Measurements from ENCODE around the gene WDR36. TPM values are rescaled to one million over a fixed set of nuclear protein-coding genes. Genes with fewer than 3 reads are reported as not detected.

Gene WDR36
- polyA plus RNA-seq, 1 experiment: 56.1 TPM

DNA sequence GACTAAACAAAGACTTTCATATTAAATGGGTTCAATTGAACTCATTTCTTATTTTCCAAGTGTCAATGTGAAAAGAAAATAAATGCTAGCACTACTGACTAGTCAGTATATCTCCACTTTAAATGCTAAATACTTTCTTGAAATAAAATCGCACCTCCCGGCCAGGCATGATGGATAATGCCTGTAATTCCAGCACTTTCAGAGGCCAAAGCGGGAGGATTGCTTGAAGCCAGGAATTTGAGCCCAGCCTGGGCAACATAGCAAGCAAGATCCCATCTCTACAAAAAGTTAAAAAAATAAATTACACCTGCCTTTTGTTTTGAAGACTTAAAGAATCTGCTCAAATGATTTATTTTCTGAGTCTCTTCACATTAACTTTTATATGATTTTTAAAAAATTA lies 34.7 kb downstream of the WDR36 start:
- CTCF ChIA-PET: no interaction called here
- DNase-seq (ENCODE audit: low read depth, low spot score): no peak
- H3K4me3 ChIP-seq (ENCODE audit: low read depth, low read length): no peak overlapping the region
- no peaks in the 10 kb centered on the region for H3K27me3 ChIP-seq (ENCODE audit: control insufficient read depth, insufficient read depth, low read length)
- TF ChIP-seq, protein P1, sequence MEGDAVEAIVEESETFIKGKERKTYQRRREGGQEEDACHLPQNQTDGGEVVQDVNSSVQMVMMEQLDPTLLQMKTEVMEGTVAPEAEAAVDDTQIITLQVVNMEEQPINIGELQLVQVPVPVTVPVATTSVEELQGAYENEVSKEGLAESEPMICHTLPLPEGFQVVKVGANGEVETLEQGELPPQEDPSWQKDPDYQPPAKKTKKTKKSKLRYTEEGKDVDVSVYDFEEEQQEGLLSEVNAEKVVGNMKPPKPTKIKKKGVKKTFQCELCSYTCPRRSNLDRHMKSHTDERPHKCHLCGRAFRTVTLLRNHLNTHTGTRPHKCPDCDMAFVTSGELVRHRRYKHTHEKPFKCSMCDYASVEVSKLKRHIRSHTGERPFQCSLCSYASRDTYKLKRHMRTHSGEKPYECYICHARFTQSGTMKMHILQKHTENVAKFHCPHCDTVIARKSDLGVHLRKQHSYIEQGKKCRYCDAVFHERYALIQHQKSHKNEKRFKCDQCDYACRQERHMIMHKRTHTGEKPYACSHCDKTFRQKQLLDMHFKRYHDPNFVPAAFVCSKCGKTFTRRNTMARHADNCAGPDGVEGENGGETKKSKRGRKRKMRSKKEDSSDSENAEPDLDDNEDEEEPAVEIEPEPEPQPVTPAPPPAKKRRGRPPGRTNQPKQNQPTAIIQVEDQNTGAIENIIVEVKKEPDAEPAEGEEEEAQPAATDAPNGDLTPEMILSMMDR (IDR thresholded peaks at IDR 0.05; ENCODE audit: low read depth, low read length): no peak
- POLR2A ChIA-PET: no interaction called here
- H3K9me3 ChIP-seq (ENCODE audit: control insufficient read depth, insufficient read depth, low read length): no peaks in the 10 kb centered on the region
- H3K27ac ChIP-seq (ENCODE audit: low read depth, low read length): no peak overlapping the region

DNA sequence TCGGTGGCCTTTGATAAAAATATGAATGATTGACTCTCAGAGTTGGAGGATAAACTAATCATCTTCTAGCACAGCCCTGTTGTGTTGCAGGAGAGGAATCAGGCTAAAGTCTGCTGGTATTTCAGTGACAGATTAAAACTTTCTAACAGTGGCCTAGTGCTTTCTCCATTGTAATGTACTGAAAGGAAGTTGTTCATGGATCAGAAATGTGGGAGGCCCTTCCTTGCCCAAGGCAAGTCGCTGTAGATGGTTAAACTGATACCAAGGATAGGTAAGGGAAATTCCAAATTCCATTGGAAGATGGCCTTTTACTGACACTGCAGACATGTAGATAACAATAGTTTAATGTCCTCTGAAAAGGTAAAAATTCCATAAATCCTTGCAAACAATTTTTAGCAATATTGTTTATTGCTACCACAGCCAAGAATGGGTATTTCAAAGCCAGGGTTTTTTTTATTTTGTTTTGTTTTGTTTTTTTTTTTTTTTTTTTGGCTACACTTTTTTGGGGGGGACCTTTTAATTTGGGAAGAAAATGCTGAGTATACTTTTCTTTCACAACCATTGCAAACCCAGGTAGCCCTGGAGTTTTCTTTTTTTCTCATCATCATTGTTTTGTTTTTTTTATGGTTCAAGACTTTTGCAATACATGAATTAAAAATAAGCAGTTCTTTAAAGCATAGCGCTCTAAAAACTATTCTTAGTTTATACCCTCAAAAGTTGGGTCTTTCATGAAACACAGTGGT lies 35.5 kb downstream of the WDR36 start:
- H3K4me3 ChIP-seq (ENCODE audit: low read depth, low read length): no peak overlapping the region
- H3K9me3 ChIP-seq (ENCODE audit: control insufficient read depth, insufficient read depth, low read length): no peaks in the 10 kb centered on the region
- CTCF ChIA-PET: no interaction called here
- DNase-seq (ENCODE audit: low read depth, low spot score): no peak
- TF ChIP-seq, protein P1 (IDR thresholded peaks at IDR 0.05; ENCODE audit: low read depth, low read length): no peak
- no peak overlapping the region for H3K27ac ChIP-seq (ENCODE audit: low read depth, low read length)
- no peaks in the 10 kb centered on the region for H3K27me3 ChIP-seq (ENCODE audit: control insufficient read depth, insufficient read depth, low read length)
- POLR2A ChIA-PET: no interaction called here

DNA sequence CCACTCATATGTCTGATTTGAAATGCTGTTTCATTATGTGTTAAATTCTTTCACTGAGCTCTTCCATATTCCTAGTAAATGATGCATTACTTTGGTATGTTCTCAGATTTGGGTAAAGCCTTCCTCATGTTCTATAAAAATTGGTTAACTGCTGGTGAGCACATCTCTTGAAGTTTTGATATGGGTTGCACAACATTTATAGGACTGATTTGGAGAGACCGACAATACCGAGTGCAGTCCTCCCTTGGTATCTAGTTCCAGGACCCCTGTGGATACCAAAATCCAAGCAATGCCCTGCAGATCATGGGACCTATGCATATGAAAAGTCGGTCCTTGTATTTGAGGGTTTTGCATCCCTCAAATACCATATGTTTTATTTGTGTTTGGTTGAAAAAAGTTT lies 37.8 kb downstream of the WDR36 start:
- CTCF ChIA-PET: interaction anchor here (0.5 kb wide), 1 partner anchor 319 kb away, joined by 4 read pairs; no protein-coding TSS in a partner anchor
- Histone ChIP-seq H3K27ac (ENCODE audit: low read depth, low read length) (no peak overlapping the region), H3K9me3 (ENCODE audit: control insufficient read depth, insufficient read depth, low read length) (no peaks in the 10 kb centered on the region), H3K4me3 (ENCODE audit: low read depth, low read length) (no peak overlapping the region), H3K27me3 (ENCODE audit: control insufficient read depth, insufficient read depth, low read length) (no peaks in the 10 kb centered on the region)
- POLR2A ChIA-PET: no interaction called here
- no peak for DNase-seq (ENCODE audit: low read depth, low spot score)
- TF ChIP-seq, protein P1 (IDR thresholded peaks at IDR 0.05; ENCODE audit: low read depth, low read length): no peak

DNA sequence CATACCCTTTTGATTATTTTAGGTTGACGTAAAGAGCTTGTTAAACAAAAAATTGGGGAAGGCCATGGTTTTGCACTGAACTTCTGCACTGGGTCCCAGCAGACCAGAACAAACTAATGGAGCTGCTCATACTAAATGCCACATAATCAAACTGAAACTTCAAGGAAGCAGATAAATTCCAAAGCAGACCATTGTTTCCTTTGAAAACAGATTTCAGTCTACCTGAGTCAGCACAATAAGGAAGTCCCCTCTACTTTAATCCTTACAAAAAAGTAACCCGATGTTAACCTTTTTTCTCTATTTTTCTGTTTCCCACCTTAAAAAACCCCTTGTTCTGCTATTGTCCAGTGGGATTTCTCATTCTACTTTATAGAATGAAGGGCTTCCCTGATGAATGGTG lies 39.2 kb downstream of the WDR36 start:
- Histone ChIP-seq H3K4me3 (ENCODE audit: low read depth, low read length) (no peak overlapping the region), H3K27me3 (ENCODE audit: control insufficient read depth, insufficient read depth, low read length) (no peaks in the 10 kb centered on the region), H3K9me3 (ENCODE audit: control insufficient read depth, insufficient read depth, low read length) (no peaks in the 10 kb centered on the region), H3K27ac (ENCODE audit: low read depth, low read length) (no peak overlapping the region)
- ChIA-PET POLR2A (no interaction called here), CTCF (interaction anchor here (0.6 kb wide), 1 partner anchor 1647 kb away, joined by 3 read pairs; no protein-coding TSS in a partner anchor)
- no peak for DNase-seq (ENCODE audit: low read depth, low spot score)
- TF ChIP-seq, protein P1 (IDR thresholded peaks at IDR 0.05; ENCODE audit: low read depth, low read length): no peak

GRCh38 chr5:111132076-111132475 lies 39.9 kb downstream of the WDR36 start:
- no peak overlapping the region for H3K4me3 ChIP-seq (ENCODE audit: low read depth, low read length)
- H3K9me3 ChIP-seq (ENCODE audit: control insufficient read depth, insufficient read depth, low read length): no peaks in the 10 kb centered on the region
- TF ChIP-seq, protein P1 (IDR thresholded peaks at IDR 0.05; ENCODE audit: low read depth, low read length): no peak
- H3K27me3 ChIP-seq (ENCODE audit: control insufficient read depth, insufficient read depth, low read length): no peaks in the 10 kb centered on the region
- no peak overlapping the region for H3K27ac ChIP-seq (ENCODE audit: low read depth, low read length)
- DNase-seq (ENCODE audit: low read depth, low spot score): no peak
- ChIA-PET CTCF (interaction anchor here (0.6 kb wide), 2 partner anchors 363 to 396 kb away, joined by 3 to 4 read pairs; no protein-coding TSS in a partner anchor), POLR2A (no interaction called here)

Data from AG04450 (cell line).